Activated CD4-positive, CD25-positive, alpha-beta regulatory T cell (primary cell): ENCODE results near the gene PHF19.

Experiments
- DNase-seq, 4 experiments: peaks; one replicate each; lab custom pipeline; 2025; lab: John Stamatoyannopoulos, UW

PHF19 gene

DNA sequence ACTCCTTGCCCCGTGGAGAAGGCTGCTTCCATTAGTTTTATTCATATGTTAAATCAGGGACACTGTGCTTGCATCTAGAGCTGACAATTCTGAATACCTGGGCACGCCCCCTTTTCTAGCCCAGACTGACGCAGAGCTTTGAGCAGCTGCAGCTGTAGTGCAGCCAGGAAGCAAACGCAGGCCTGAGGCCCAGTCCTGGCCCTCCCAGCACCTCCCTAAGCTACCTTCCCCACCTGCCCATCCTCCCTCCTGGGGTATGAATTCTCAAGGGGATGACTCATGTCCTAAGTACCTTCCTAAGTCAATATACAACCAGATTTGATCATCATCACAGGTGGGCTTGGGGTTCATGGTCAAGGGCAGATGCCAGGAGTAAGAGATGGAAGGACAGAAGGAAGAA is 3.5 kb downstream of the PHF19 start:
- DNase-seq: no peak

GRCh38 chr9:120872791-120873502 is 4.0 kb downstream of the PHF19 start:
- no peak for DNase-seq

DNA sequence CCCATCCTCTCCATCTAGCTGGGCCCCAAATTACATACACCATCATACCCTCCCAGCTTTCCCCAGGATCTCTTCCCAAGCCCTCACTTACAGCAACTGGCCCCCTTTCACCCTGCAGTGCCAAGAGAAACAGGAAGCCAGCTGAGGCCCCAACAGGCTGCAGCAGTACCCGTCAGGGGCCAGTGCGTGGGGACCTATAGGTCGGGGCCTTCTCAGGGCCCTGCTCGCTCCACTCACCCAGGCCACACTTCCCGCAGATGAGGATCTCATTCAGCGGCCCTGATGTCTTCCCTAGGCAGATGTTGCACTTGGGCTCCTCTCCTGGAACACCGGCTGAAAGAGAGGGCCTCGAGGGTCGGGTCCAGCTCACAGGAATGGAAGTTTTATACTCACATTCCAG is 6.8 kb downstream of the PHF19 start:
- DNase-seq: no peak

GRCh38 chr9:120869726-120870125 is 7.3 kb downstream of the PHF19 start:
- DNase-seq: no peak

DNA sequence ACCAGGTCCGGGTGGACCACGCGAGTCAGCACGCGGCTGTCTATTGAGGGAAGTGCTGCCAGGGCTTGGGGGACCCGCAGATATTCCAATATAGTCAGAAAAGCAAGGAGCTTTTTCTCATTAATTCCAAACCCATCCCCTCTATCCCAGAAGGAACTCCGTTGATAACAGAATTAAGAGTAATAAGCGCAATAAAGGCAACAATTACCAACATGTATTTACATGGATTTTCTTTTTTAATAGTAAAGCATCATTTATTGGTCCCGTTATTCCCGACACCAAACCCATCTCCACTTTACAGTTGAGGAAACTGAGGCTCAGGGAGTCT is 7.7 kb downstream of the PHF19 start:
- DNase-seq: no peak

DNA sequence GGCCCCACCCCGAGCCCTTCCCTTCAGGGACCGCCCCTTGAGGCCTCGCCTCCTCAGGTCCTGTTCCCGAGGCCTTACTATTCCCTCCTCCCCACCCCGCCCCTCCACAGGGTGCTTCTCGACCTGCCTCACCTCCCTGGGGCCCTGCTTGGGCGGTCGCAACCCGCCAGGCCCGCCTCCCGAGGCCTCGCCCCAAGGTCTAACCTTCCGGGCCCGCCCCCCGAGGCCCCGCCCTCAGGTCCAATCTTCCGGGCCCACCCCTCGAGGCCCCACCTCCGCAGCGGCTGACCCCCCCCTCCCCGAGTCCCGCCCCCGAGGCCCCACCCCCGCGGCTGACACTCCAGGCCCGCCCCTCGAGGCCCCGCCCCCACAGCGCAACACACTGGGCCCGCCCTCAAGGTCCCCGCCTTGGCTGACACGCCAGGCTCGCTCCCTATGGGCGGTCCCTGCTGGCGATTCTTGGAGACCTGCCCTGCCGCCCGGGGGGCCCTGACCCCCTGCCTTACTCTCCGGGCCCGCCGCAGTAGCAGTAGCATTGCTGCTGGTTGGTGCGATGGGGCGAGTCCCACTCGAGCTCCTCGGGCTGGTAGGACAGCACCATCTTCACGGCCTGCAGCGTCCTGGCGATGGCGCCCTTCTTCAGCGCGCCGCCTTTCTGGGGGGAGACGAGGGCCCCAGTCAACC is 8.2 kb downstream of the PHF19 start:
- peak; percentile 98 to 99 (median 99) for DNase-seq

GRCh38 chr9:120868339-120868675 is 8.7 kb downstream of the PHF19 start:
- no peak for DNase-seq

- no peak for DNase-seq
Measured at GRCh38 chr9:120867676-120868338, 9.2 kb downstream of the PHF19 start.

GRCh38 chr9:120866651-120867050 is 10.3 kb downstream of the PHF19 start:
- DNase-seq: no peak

GRCh38 chr9:120865809-120866208 is 11.2 kb downstream of the PHF19 start:
- no peak for DNase-seq

DNA sequence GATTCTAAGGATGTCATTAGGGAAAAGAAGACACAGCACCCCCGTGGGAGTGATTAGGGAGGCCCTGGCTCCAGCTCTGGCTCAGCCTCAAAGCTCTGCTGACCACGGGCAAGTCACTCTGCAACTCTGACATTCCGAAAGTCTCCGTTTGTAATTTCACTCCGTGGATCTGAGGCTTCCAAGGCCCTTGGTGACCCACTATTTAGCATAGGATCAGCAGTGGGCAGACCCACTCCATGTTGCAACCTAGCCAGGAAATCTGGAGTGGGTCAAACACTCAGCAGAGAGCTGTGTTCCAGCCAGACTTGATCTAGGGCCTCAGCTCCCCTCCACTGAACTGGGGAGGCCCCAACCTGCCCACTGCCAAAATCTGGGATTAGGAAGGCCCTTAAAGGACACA is 11.8 kb downstream of the PHF19 start:
- DNase-seq: no peak

- DNase-seq: no peak
Measured at GRCh38 chr9:120864719-120865118, 12.3 kb downstream of the PHF19 start.

- no peak for DNase-seq
Measured at GRCh38 chr9:120863833-120864232, 13.2 kb downstream of the PHF19 start.

DNA sequence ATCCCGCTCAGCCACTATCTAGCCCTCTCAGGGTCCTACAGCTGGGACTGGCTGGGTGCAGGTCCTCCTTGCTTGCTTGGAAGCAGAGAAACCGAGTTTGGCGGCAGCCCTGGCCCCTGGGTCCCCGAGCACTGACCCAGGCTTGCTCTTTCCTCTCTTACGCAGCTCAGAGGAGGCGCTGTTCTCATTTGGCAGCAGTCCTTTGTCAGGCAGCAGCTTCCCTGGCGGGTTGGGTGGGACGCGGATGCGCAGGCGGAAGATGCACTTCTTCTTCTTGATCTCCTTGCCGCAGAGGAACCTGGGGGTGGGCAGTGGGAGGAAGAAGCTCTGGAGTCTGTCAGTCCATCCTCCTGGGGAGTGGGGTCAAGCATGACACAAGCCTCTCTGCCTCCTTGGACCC is 14.5 kb downstream of the PHF19 start:
- no peak for DNase-seq

DNA sequence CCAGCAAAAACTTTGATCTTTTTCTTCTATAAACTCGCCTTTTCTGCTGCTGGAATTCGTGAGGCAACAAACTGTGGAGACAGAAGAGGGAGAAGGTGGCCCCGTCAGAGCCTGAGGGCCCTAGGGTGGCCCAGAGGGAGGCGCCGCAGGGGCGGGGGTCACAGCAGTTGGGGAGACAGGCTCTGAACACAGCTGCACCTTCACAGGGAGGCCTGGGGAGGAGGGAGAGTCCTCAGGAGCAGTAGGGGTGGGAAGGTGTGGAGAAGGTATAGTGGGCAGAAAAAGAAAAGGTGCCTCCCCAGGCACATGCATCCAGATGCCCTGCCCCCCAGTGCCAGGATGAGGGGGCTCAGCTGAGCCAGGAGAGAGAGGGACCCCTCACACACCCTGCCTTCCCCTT is 15.1 kb downstream of the PHF19 start:
- no peak for DNase-seq

DNA sequence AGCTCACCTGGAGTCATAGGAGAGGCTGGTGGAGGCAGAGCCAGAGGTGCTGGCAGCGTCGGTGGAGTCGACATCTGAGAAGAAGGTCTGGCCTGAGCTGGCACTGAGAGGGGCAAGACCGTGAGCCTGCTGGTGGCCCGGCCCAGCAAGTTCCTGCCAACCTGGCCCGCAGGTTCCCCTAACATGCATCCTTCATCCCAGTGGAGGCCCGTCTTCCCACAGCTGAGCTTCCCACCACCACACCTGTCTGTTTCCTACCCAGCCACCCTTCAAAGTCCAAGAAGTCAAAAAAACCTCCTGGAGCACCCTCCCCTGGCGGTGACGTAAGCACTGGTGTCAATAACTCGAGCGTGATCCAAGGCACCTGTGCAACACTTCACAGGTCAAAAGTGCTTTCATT is 16.9 kb downstream of the PHF19 start:
- DNase-seq: no peak

DNA sequence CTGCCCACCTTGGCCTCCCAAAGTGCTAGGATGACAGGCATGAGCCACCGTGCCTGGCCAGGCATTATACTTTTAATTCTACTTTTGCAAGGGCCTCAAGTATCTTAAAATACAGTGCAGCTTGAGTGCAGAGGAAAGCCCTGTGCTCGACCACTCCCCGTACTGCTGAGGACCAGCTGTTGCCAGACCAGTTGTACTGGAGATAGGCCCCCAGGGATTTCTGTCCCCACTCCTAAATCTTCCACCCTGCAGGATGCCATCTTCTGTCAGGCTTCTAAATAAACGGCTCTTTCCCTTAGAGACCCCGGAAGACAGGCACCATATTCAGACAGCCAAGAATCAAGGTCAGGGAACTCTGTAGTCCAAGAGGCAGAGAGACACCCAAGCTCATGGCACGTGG is 17.6 kb downstream of the PHF19 start:
- DNase-seq: no peak

DNA sequence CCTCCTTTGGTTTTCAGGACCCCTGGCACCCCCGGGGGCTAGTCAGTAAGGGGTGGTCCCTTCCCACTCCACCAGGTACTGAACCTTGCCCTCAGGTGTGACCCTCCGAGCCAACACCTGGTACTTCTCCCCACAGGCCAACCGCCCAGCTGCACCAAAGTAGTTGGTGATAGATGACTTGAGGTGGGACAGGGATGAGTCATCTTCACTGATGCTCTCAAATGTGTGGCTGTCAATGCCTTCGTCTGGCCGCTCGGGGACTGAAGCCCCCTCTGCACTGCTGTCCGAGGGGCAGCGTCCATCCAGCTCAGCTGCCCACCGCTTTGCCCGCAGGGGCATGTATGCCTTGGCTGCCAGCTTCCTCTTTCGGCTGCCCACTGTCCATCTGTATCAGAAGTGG is 19.1 kb downstream of the PHF19 start:
- no peak for DNase-seq

GRCh38 chr9:120857481-120857880 is 19.5 kb downstream of the PHF19 start:
- DNase-seq: no peak

DNA sequence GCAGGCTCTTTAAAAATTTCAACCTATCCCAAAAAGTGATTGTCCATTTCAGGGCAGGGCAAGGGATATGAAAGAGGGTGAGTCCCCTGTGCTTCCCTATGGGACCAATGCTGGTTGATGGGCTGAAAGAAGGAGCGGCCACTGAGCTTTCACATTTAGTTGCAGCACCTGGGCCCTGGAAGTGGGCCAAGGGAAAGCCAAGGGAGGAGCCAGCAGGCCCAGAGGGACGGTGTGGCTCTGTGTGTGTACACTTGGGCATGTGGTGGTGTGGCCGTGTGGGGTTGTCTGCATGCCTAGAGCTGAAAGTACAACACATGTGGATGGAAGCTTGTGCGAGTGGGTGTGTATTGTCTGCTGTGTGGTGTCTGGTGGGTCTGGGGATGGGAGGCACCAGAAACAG is 20.3 kb downstream of the PHF19 start:
- no peak for DNase-seq

GRCh38 chr9:120855827-120856670 is 20.9 kb downstream of the PHF19 start:
- no peak for DNase-seq

DNA sequence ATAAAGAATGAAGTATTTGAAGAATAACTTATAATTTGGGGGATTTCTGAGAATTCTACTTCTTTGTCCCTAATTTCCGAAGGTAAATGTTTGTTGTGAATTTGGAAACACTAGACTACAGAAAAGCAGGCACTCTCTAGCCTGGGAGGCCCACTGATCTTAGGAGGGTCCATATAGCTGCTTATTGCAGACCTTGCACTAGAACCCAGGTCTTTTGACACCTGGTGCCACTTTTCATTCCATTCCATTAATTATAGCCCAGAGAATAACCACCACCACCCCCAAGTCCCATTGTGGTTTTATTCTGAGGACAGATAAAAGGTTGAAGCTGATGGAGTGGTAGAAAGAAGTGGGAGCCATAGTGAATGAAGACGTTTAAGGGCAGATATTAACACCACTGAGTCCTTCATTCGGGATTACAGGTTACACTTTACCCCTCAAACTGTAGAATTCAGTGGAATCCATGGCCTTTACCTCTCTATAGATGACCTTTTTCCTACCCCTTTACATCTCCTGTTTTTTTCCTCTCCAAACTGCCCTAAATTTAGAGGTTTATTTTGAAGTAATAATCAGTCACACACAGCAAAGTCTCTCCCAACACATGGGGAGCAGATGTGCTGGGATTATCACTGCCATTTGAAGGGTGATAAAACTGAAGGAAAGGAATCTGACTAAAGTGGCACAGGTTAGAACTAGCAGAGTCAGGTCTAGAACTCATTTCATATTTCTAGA is 22.2 kb downstream of the PHF19 start:
- DNase-seq: no peak
